Measurements from ENCODE around the gene NTM. TPM values are rescaled to one million over a fixed set of nuclear protein-coding genes. Genes with fewer than 3 reads are reported as not detected.
"Not testable (repeated sequence)": the region's sequence is repeated elsewhere in the genome, so short reads cannot be mapped to it uniquely, and the experiment has no call there.

The NTM gene
- total RNA-seq, 2 donors from 2014 or later, result 1.0 to 1.7 TPM

DNA sequence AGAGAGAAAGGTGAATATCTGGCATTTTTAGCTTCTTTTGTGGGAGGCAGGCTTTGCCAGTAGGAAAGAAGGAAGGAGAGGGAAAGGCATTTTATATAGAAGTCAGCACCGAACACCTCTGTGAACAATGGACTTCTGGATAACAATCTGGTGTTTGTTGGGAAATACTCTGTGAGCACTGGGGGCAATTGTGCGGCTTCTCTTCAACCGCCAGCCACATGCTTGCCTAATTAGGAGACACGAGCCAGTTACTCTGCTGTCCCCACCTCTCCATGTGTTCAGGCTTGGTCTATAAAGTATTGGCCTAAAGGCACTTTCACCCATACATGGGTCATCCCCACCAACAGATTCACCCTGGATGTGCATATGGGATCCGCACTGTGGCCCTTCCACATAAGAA is 523.6 kb downstream of the NTM start:
- intact Hi-C loops (cut with DNase I, micrococcal nuclease), result no loop called here
- ATAC-seq (no peak), DNase-seq (no peak)

DNA sequence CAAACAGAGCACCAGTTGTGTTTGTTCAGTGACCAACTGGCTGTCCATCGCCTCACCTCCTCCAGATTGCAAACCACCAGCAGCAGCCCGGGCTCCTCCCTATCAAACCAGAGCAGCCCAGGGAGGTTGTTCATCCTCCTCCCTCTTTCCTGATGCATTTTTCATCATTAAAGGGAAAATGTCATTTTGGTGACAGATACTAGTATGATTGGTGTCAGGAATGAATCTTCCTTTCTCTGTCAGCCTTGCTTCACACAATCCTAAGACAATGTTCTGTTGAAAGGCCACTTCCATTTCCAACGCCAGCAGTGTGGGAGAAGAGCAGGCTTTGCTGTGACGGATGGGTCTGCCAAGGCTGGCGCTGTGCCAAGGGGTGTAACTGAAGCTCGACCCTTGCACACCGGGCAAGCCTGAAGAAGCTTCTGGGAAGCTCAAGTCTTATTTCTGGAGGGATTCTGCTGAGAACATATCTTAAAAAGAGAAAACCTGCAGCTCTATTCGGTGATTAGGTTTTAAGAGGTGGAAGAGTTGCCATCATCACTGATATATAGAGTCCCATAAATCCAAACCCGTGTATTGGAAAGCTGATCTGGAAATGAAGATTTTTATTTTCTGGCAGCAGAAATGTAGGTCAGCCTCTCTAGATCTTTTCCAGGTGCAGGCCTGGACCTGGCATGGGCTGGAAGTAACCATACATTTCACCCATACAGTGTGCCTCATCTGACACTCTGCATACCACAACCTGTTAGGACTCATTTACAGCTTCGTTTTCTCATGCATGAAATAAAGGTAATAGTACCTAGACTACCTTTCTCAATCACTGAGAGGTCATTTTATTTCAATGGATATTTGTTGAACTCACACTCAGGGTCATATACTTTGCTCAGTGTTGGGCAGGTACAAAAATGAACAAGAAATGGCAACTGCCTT is 524.5 kb downstream of the NTM start:
- ATAC-seq (no peak), DNase-seq (no peak)
- intact Hi-C loops (cut with DNase I, micrococcal nuclease), result no loop called here

DNA sequence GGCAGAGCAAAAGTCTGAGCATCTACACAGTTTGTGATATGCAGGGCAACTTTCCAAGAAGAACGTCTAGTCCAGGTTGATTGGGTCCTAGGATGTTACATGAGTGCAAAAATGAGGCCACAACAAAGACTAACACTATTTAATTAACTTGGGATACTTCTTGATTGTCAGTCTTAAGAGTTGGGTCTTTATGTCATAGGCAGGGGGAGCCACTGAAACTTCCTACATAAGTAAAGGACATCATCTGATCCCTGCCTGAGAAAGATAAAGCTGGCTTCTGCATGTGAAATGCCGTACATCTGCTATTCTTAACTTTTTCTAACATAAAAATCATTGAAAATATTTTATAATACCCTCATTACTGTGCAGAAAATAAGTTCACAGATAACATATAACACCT is 525.5 kb downstream of the NTM start:
- intact Hi-C loops (cut with DNase I, micrococcal nuclease), result no loop called here
- ATAC-seq (no peak), DNase-seq (no peak)

DNA sequence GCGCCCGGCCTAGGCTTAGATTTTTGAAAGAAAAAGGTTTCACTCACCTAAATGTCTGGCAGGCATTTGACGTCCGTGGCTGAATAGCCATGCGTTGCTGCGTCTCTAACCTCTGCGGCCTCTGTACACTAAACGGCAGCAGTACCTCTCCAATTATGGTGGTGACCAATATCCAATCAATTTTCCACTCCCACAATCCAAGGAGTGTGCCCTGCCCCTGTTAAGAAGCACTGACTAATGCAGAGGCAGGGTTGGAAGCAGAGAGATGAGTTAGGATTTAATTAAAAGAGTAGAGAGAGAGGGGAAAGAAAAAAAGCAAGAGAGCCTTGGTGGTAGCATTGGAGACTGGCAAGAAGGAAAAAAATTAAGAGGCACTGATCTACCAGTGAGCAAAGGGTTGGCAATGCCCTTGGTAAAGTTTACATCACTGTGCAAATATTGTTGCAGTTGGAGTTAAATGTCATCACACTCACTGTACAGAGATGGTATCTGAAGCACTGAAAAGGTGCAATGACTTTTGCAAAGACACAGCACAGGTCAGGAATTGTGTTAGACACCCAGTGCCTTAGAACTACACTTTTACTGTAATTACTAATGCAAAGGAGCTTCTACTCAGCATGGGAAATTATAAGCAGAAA is 526.7 kb downstream of the NTM start:
- no peak for DNase-seq
- intact Hi-C loops (cut with DNase I, micrococcal nuclease), result no loop called here
- ATAC-seq, result no peak

DNA sequence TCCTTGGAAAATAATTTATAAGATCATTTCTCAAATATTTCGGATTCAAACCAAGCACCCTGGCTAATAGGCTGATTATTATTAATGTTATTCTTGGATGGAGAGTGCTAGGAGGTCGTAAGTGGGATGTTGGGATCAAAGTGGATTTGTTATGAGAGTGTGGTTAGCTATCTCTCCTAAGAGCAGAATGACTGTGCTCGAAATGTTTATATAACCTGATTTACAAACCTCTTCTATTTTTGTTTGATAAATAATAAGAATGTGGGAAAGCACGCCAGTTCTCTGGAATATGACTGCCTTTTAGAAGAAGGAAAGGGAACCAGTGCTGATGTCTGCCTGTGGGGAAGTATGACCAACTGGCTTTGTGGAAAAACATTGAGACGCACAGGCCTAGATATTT is 527.5 kb downstream of the NTM start:
- ATAC-seq, result no peak
- intact Hi-C loops (cut with DNase I, micrococcal nuclease), result no loop called here

DNA sequence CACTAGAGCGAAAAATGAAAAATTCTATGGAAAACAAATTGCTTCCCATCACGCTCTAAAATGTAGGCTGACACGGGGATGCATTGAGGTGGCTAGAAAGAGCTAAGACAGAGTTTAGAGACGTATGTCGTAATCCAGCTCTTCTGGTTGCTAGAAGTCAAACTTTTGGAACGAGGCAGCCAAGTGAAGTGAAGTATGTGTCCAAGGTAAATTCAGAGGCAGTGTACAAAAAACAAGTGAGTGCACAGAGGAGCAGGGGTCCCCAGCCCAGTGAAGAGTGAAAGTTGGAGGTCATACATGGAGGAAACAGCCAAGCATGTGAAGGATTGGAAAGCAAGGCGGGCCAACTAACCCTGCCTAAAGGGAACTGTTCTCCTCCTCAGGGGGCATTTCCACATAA is 528.5 kb downstream of the NTM start:
- intact Hi-C loops (cut with DNase I, micrococcal nuclease), result no loop called here
- no peak for DNase-seq
- ATAC-seq, result no peak

More for the DNA sequence above, 527.5 kb downstream of the NTM start:
- DNase-seq, result no peak

DNA sequence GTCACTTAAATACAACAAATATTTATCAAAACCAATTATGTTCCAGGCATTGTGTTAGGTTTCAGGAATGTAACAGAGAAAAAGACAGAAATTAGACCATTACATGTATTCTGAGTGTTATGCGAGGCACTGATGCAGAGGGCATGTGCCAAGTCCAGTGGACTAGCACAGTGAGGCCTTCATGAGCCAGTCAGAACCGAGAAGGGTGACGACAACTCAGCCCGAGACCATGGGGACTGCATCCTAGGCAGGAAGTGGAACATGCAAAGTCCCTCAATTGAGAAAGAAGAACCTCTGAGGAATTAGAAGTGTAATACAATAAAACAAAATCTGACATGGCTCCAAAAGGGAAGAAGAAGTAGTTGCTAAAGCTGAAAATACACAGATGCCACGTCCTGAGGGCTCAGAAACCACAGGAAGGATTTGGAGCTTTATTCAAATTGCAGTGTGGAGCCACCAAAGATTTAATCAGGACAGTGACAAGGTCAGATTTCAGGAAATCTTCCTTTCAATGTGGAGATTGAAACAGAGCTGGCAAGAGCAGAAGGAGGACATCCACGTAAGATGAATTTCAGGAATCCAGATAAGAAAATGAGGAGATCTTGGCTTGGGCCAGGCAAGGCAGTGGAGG is 529.6 kb downstream of the NTM start:
- intact Hi-C loops (cut with DNase I, micrococcal nuclease), result no loop called here
- no peak for ATAC-seq
- no peak for DNase-seq

DNA sequence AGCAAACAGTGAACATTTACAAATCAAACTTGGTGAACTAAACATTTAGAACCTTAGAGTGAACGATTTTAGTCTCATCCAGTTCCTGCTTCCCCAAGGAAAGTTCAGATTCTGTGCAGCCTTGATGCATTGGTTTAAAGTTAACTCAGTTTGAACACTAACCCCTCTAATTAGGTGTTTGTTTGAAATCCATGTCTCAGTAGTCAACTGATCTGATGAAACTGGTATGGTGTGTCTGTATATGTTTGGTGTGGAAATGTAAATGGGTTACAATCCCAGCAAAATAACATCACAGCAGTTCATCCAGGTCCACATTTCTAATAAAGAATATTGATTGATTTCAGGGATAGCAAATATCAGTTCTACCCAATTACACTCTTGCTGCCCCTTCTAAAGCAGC is 532.0 kb downstream of the NTM start:
- intact Hi-C loops (cut with DNase I, micrococcal nuclease), result no loop called here
- ATAC-seq (no peak), DNase-seq (no peak)

DNA sequence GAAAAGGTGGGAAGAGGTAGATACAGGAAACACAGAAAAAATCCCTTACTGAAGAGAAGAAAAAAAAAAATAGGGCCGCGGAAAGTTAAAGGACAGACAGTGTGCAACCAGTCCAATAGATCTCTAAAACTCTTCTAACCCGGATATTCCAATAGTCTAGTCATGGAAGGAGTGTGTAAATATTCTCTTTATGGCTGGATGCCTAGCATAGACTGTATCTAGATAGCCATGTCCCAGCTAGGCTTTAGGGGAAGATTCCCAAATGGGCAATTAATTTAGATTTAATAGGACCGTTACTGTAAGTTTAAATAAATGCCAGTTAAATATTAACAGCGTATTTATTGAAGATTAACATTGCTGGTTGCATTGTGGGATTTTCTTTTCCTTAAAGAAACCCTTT is 532.7 kb downstream of the NTM start:
- ATAC-seq (no peak), DNase-seq (no peak)
- intact Hi-C loops (cut with DNase I, micrococcal nuclease), result no loop called here

DNA sequence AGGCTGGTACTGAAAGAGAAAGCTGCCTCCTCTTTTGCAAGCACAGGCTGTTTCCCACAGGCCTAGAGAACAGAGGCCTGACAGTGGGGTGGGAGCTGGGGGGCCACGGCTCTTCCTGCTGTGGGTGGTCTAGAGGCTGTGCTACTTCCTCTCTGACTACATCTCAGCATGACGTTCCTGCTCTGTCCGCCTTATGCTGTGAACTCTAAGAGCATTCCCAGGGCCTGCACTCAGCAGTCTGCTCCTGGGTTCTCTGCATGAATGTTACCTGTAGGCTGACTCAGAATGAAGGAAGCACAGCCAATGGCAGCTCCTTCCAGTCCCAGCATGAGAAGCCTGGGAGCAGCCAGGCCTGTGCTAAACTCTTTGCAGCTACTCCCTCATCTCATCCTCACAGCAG is 534.3 kb downstream of the NTM start:
- no peak for ATAC-seq
- intact Hi-C loops (cut with DNase I, micrococcal nuclease), result no loop called here
- no peak for DNase-seq

DNA sequence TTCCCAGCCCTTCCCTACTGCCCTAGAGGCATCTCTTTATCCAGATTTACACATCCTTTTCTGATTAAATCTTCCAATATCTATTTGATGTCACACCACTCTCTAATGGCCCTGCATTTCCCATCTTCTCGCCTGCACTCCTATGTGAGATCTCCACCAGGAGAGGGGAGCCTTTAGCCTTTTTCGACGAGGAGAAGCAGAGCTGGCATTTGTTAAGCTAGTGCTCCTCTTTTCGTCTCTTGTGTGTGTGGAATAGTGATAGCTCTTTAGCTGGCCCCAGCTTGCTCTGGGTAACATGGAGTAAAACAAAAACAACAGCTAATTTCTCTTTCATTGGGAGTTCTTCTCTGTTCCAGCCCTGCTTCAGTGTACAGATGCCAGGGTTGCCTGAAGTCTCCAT is 536.5 kb downstream of the NTM start:
- DNase-seq, result no peak
- intact Hi-C loops (cut with DNase I, micrococcal nuclease), result no loop called here
- no peak for ATAC-seq

DNA sequence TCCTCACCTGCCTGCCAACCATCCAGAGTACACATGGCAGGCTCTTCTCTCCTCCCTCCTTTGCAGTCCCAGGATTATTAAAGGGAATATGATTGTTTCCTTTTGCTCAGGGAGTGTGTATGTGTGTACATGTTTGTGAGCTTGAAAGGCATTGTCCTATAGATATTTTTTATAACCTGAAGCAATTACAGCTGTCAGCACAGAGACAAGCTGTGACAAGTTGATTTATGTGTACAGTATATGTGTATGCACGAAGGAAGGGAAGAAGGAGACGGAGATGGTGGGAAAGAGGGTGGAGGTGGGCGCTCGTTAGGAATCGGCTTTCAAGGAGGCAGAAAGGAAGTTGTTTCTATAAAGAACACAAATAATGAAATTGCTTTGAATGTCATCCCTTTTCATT is 537.0 kb downstream of the NTM start:
- DNase-seq, result no peak
- intact Hi-C loops (cut with DNase I, micrococcal nuclease), result no loop called here
- no peak for ATAC-seq

DNA sequence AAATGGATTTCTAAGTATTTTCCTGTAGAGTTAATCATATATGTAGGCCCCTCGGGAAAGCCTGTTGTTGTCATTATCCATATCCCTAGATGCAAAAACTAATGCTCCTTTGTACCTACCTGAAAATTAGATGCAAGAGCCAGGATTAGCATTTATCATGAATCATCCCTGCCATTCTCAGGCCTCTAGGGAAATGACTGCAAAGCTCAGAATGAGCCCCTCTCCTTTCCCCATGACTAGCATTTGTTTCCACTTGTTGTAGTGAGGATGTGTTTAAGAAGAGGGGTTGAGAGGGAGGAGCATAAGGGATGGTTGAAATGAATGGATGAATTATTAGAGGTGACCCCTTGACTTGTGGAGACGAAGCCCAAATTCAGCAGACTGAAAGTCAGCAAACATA is 537.9 kb downstream of the NTM start:
- no peak for DNase-seq
- no peak for ATAC-seq
- intact Hi-C loops (cut with DNase I, micrococcal nuclease), result no loop called here

DNA sequence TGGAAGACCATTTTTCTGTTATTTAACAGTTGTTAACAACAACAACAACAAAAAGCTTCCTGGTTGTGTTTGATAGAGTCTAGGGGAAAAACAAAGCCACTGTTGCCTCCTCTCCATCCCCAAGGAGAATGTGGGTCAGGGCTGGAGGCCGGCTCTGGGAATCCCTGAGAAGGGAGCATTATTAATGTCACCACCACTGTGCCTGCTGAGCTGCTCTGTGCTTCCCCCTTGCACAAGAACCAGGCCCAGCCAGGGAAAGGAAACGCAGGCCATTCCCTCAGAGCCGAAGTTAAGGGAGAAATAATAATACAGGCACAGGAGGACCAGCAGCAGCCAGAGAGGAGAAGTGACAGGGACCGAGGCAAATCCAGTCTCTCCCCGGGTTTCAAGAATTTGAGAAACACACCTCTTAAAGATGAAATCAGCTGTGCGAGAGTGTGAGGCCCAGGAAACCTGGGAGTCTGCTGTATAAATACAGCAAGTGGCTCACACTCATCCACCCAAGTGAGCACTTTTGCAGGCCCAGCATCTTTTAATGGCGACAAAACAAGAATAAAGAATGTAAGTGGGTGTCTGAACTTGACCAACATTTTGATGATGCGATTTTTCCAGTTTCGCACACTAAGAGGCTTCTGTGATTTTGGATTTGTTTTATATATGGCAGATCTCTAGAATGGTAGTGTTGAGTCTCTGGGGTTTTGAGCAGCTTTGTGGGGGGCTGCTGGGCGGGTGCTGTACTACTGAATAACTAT is 539.2 kb downstream of the NTM start:
- ATAC-seq, result no peak
- DNase-seq, result no peak
- intact Hi-C loops (cut with DNase I, micrococcal nuclease), result no loop called here

DNA sequence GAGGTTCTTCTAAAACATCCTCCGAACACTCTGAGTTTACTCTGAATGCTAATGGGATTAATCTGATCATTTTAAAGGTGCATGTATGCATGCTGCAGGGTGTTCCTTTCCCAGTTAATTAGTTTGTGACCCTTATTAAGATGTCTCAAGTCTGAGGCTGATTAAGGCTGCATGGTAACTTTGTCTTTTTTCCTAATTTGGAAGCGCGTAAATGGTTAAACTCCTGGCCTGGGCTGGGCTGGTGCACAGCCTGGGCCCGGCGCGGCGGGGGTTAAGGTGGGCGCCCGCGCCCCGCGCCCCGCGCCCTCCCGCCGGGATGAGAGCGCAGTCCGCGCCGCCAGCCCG is 539.7 kb downstream of the NTM start:
- ATAC-seq, result no peak
- intact Hi-C loops (cut with DNase I, micrococcal nuclease), result no loop called here
- DNase-seq, result no peak

DNA sequence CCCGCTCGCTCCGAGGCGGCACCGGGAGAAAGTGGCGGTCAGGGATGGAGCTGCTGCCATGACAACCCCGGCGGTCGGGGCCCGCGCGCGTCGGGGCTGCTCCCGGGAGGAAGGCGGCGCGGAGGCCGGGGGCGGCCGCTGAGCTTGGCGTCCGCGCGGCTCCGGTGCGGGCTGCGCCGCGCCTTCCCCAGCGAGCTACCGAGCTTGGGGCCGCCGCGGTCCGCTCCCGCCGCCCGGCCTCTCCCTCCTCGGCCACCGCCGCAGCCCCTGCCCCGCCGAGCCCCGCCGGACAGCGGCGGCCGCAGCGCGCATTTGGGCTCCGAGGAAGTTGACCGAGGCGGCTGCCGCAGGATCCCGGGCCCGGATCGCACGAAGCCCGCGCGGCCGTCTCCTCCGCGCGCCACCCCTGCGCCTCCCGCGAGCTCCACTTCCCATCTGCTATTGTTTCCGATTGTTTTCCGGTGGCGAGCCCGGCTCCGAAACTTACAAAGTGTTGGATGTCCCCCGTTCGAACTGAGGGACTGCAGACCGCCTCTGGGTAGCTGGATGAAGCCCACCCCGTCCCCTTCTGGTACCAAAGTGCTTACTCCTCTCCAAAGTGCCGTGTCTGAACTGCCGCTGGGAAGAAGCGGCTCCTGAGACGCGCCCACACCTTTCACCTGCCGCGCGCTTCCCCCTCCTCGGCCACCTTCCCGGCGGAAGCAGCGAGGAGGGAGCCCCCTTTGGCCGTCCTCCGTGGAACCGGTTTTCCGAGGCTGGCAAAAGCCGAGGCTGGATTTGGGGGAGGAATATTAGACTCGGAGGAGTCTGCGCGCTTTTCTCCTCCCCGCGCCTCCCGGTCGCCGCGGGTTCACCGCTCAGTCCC is 540.3 kb downstream of the NTM start:
- DNase-seq (no peak), ATAC-seq (no peak)
- intact Hi-C loops (cut with DNase I, micrococcal nuclease), result no loop called here

DNA sequence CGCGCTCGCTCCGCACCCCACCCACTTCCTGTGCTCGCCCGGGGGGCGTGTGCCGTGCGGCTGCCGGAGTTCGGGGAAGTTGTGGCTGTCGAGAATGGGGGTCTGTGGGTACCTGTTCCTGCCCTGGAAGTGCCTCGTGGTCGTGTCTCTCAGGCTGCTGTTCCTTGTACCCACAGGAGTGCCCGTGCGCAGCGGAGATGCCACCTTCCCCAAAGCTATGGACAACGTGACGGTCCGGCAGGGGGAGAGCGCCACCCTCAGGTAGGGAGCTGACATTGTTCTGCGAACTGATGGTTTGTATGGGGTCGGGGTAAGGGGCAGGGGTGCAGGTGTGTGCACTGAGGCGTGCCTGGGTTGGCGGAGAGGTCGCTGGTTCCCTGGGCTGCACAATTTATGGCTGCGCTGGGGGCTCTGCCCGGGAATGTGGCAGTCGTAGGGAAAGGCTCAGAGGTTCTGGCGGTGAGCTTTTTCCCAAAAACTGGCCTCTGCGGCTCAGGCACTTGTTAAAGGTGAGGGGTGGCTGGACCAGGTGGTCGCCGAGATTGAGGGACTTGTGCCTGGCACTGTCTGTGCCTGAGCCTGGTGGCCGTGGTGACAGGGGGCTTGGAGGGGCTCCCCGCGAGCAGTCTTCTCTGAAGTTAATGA is 541.1 kb downstream of the NTM start:
- DNase-seq; ATAC-seq; intact Hi-C loops (cut with DNase I, micrococcal nuclease): not testable (repeated sequence)

DNA sequence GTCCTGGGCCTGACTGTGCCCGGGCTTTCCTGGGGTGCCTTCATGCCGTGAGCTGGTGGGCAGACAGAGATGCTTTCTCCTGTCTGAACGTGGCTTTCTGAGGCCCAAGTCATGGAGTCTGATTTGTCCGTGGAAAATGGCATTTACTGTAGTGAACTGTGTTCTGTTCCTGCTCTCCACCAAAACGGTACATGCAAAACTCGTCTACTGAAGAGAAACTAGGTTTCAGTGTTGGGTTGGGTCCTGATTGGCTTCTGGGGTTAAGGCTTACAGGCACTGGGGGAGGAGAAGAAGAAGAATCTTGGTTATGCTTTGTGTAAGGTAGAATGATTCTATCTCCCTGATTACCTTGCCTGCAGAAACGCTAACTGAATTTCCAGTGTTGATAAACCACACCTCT is 541.7 kb downstream of the NTM start:
- DNase-seq, result no peak
- intact Hi-C loops (cut with DNase I, micrococcal nuclease), result no loop called here
- ATAC-seq, result no peak
